DND-41 (cell line): ENCODE measurements around the gene SLC38A10.

ENCODE experiments used
- ATAC-seq: fragments of 200-7000 bp; cut with Tn5 transposase; 3 replicates; pipeline ENCODE4 v1.9.1; 2021; ENCODE audit warnings: low read depth; ENCODE audit not compliant: insufficient read depth
- DNase-seq: peaks from one replicate; pipeline ENCODE4 v3.0.0-alpha.2; 2020
- H2AFZ ChIP-seq: 2 replicates; pipeline ENCODE4 v1.6.0; 2012; ENCODE audit warnings: low read depth, low read length
- H3K27ac ChIP-seq: 2 replicates; pipeline ENCODE4 v1.5.1; 2012; ENCODE audit warnings: low read length, inconsistent platforms
- H3K27me3 ChIP-seq: fragments of 200-600 bp; sonication (generic); 2 replicates; pipeline ENCODE4 v1.6.0; 2012; ENCODE audit warnings: low read length, mild to moderate bottlenecking, inconsistent platforms; ENCODE audit not compliant: insufficient read depth, poor library complexity
- H3K36me3 ChIP-seq: 2 replicates; pipeline ENCODE4 v1.5.1; 2012; ENCODE audit warnings: low read length, inconsistent platforms; ENCODE audit not compliant: insufficient read depth
- H3K4me1 ChIP-seq: 2 replicates; pipeline ENCODE4 v1.5.1; 2012; ENCODE audit warnings: mild to moderate bottlenecking, low read length; ENCODE audit not compliant: insufficient read depth
- H3K4me2 ChIP-seq: 2 replicates; pipeline ENCODE4 v1.6.0; 2012; ENCODE audit warnings: mild to moderate bottlenecking, moderate library complexity, low read length, inconsistent platforms; ENCODE audit not compliant: insufficient read depth
- H3K4me3 ChIP-seq, 2 experiments: fragments of 200-600 bp in 1 of 2; shearing (Covaris generic) in 1 of 2; 2 replicates each; pipeline ENCODE4 v1.5.1; 2012 to 2016; ENCODE audit warnings: inconsistent platforms in 2 of 2, low read length in 2 of 2, mild to moderate bottlenecking in 2 of 2, low read depth in 1 of 2, moderate library complexity in 1 of 2
- H3K79me2 ChIP-seq: 2 replicates; pipeline ENCODE4 v1.6.0; 2012; ENCODE audit warnings: low read length, inconsistent platforms; ENCODE audit not compliant: insufficient read depth
- H3K9ac ChIP-seq: 2 replicates; pipeline ENCODE4 v1.6.0; 2012; ENCODE audit warnings: low read depth, mild to moderate bottlenecking, inconsistent platforms, low read length, moderate library complexity
- H3K9me3 ChIP-seq: 2 replicates; pipeline ENCODE4 v1.5.1; 2012; ENCODE audit warnings: low read length, moderate library complexity, mild to moderate bottlenecking, inconsistent platforms; ENCODE audit not compliant: insufficient read depth, severe bottlenecking
- H4K20me1 ChIP-seq: 2 replicates; pipeline ENCODE4 v1.6.0; 2012; ENCODE audit warnings: low read length; ENCODE audit not compliant: insufficient read depth
- CTCF ChIP-seq: IDR thresholded peaks from 2 replicates; pipeline ENCODE4 v1.5.1; 2012; ENCODE audit warnings: borderline replicate concordance, low read length, moderate library complexity, mild to moderate bottlenecking; ENCODE audit not compliant: poor library complexity, severe bottlenecking; ENCODE audit errors: extremely low read depth
- EZH2 ChIP-seq: IDR thresholded peaks from 3 replicates; pipeline ENCODE4 v1.6.1; 2012; ENCODE audit warnings: borderline replicate concordance, low read depth, mild to moderate bottlenecking, moderate library complexity, low read length, inconsistent platforms; ENCODE audit not compliant: severe bottlenecking

Gene SLC38A10

GRCh38 chr17:81198826-81199481 lies 96.2 kb downstream of the SLC38A10 start:
- DNase-seq (no peak), ATAC-seq (no peak)
- TF ChIP-seq CTCF (no peak), EZH2 (no peak)
- H4K20me1 ChIP-seq, result no peaks in the 10 kb centered on the region
- H3K4me2 ChIP-seq, result no peak overlapping the region
- no peaks in the 10 kb centered on the region for H3K79me2 ChIP-seq
- peaks cover 73% of the 10 kb centered on the region for H3K36me3 ChIP-seq
- no peak overlapping the region for H3K27ac ChIP-seq
- no peaks in the 10 kb centered on the region for H3K9me3 ChIP-seq
- H3K4me3 ChIP-seq, result no peak overlapping the region
- no peak overlapping the region for H2AFZ ChIP-seq
- H3K4me1 ChIP-seq, result no peaks in the 10 kb centered on the region
- no peaks in the 10 kb centered on the region for H3K27me3 ChIP-seq
- H3K9ac ChIP-seq, result no peak overlapping the region

GRCh38 chr17:81197831-81198490 lies 97.1 kb downstream of the SLC38A10 start:
- Histone ChIP-seq H3K36me3 (peaks cover 66% of the 10 kb centered on the region), H3K4me2 (no peak overlapping the region)
- DNase-seq, result no peak

GRCh38 chr17:81197409-81197795 lies 97.7 kb downstream of the SLC38A10 start:
- H3K36me3 ChIP-seq, result peaks cover 63% of the 10 kb centered on the region
- no peak overlapping the region for H3K9ac ChIP-seq
- H3K27me3 ChIP-seq, result no peaks in the 10 kb centered on the region
- no peak for TF ChIP-seq EZH2
- TF ChIP-seq CTCF, result no peak
- DNase-seq (no peak), ATAC-seq (no peak)
- H4K20me1 ChIP-seq, result no peaks in the 10 kb centered on the region
- H3K79me2 ChIP-seq, result no peaks in the 10 kb centered on the region
- H3K4me1 ChIP-seq, result no peaks in the 10 kb centered on the region
- no peak overlapping the region for H3K4me2 ChIP-seq
- no peak overlapping the region for H3K27ac ChIP-seq
- no peak overlapping the region for H2AFZ ChIP-seq
- H3K4me3 ChIP-seq, result no peak overlapping the region
- no peaks in the 10 kb centered on the region for H3K9me3 ChIP-seq

More at GRCh38 chr17:81197831-81198490, 97.1 kb downstream of the SLC38A10 start:
- Histone ChIP-seq H3K9me3 (no peaks in the 10 kb centered on the region), H3K4me3 (no peak overlapping the region), H3K9ac (no peak overlapping the region), H3K27ac (no peak overlapping the region), H2AFZ (no peak overlapping the region), H3K79me2 (no peaks in the 10 kb centered on the region), H4K20me1 (no peaks in the 10 kb centered on the region), H3K4me1 (no peaks in the 10 kb centered on the region), H3K27me3 (no peaks in the 10 kb centered on the region)
- ATAC-seq, result no peak
- TF ChIP-seq CTCF, result no peak
- TF ChIP-seq EZH2, result no peak
